GM10248 (cell line): ENCODE data around the gene SMC6.

Experiments
- CTCF ChIA-PET: fragments of 300-600 bp; sonication (Branson Sonifier 250); formaldehyde crosslinking; extraction: SDS; loops from one replicate; lab custom pipeline; 2021; ENCODE audit warnings: antibody characterized with exemption; lab: Yijun Ruan, JAX
- POLR2A ChIA-PET: fragments of 350-650 bp; sonication (Branson Sonifier 250); formaldehyde crosslinking; extraction: SDS; loops from one replicate; lab custom pipeline; 2020; ENCODE audit warnings: antibody characterized with exemption; lab: Yijun Ruan, JAX
- DNase-seq: peaks from one replicate; pipeline ENCODE4 v3.0.0; 2012; ENCODE audit errors: extremely low spot score
- CTCF ChIP-seq: IDR thresholded peaks from 2 replicates; pipeline ENCODE4 v1.5.1; 2012; ENCODE audit warnings: mild to moderate bottlenecking, low read depth; ENCODE audit errors: extremely low read depth, missing control alignments, control extremely low read depth

SMC6 gene

GRCh38 chr2:17758118-17758517 lies 4.5 kb upstream of the SMC6 start:
- CTCF ChIA-PET = interaction anchor here (0.7 kb wide), 1 partner anchor 87 kb away, joined by 3 read pairs; no protein-coding TSS in a partner anchor
- TF ChIP-seq CTCF = no peak
- no peak for DNase-seq
- POLR2A ChIA-PET = no interaction called here

- TF ChIP-seq CTCF = no peak
- ChIA-PET POLR2A (no interaction called here), CTCF (interaction anchor here (0.6 to 1.2 kb wide), 3 partner anchors 73 to 88 kb away, joined by 3 read pairs; no protein-coding TSS in a partner anchor)
- no peak for DNase-seq
Observed at GRCh38 chr2:17757321-17757720, 3.7 kb upstream of the SMC6 start.

GRCh38 chr2:17756668-17757067 lies 3.1 kb upstream of the SMC6 start:
- POLR2A ChIA-PET = no interaction called here
- no peak for TF ChIP-seq CTCF
- CTCF ChIA-PET = interaction anchor here (0.6 to 1.4 kb wide), 3 partner anchors 73 to 75 kb away, joined by 3 to 5 read pairs (median 3); no protein-coding TSS in a partner anchor
- DNase-seq = no peak

- no peak for TF ChIP-seq CTCF
- ChIA-PET POLR2A (no interaction called here), CTCF (interaction anchor here (1.2 to 1.4 kb wide), 2 partner anchors 66 to 75 kb away, joined by 3 to 5 read pairs; no protein-coding TSS in a partner anchor)
- DNase-seq = no peak
Observed at GRCh38 chr2:17754773-17755425, 1.3 kb upstream of the SMC6 start.

- CTCF ChIA-PET = interaction anchor here (0.9 to 1.2 kb wide), 2 partner anchors 63 to 68 kb away, joined by 3 read pairs; no protein-coding TSS in a partner anchor
- DNase-seq = peak; percentile 44
Observed at GRCh38 chr2:17752892-17753802, 463 bp downstream of the SMC6 start.

More at GRCh38 chr2:17752892-17753802, 463 bp downstream of the SMC6 start:
- POLR2A ChIA-PET = no interaction called here
- TF ChIP-seq CTCF = no peak
